K562 (cell line): ENCODE data around the gene PMVK. TPM values are rescaled to one million over a fixed set of nuclear protein-coding genes. Genes with fewer than 3 reads are reported as not detected.

Experiments
- BRD4 ChIP-seq: fragments of 200-600 bp; sonication (generic); IDR thresholded peaks from 2 replicates; pipeline ENCODE4 v1.6.1; 2017; ENCODE audit warnings: inconsistent platforms
- CHD1 ChIP-seq: fragments of 200-600 bp; sonication (generic); IDR thresholded peaks from one replicate; pipeline ENCODE4 v1.6.1; 2012; ENCODE audit warnings: mild to moderate bottlenecking, moderate library complexity, low read length, inconsistent platforms
- EP300 ChIP-seq: IDR thresholded peaks from 2 replicates; pipeline ENCODE4 v1.6.1; 2012; ENCODE audit warnings: low read length, improper control_type of control experiment
- FUS ChIP-seq: fragments of 200-400 bp; formaldehyde crosslinking; optimal IDR thresholded peaks from 2 replicates; pipeline ENCODE3; 2017; ENCODE audit warnings: low read depth, low read length
- HDGF ChIP-seq: fragments of 450-650 bp; IDR thresholded peaks from 2 replicates; pipeline ENCODE4 v1.6.1; 2016
- JUND ChIP-seq, 2 experiments: IDR thresholded peaks; 2 replicates in 1 of 2; 3 replicates in 1 of 2; pipeline ENCODE4 v1.6.1; 2011; ENCODE audit warnings: borderline replicate concordance in 2 of 2, low read depth in 2 of 2, low read length in 2 of 2, improper control_type of control experiment in 1 of 2, missing biosample characterization in 1 of 2, missing genetic modification characterization in 1 of 2, missing genetic modification reagents in 1 of 2
- L3MBTL2 ChIP-seq: fragments of 450-650 bp; IDR thresholded peaks from 2 replicates; pipeline ENCODE4 v1.6.1; 2016; ENCODE audit warnings: mild to moderate bottlenecking, moderate library complexity
- MECOM ChIP-seq: fragments of 250-450 bp; sonication (Bioruptor Pico); IDR thresholded peaks from 2 replicates; pipeline ENCODE4 v1.8.0; 2022; ENCODE audit warnings: inconsistent platforms
- MTA2 ChIP-seq: fragments of 450-650 bp; IDR thresholded peaks from 2 replicates; pipeline ENCODE4 v1.6.1; 2016; ENCODE audit warnings: low read depth
- PML ChIP-seq: IDR thresholded peaks from 2 replicates; pipeline ENCODE4 v1.6.1; 2012; ENCODE audit warnings: low read length, inconsistent platforms
- POLR2AphosphoS5 ChIP-seq: IDR thresholded peaks from 2 replicates; pipeline ENCODE4 v1.6.1; 2011; ENCODE audit warnings: mild to moderate bottlenecking, low read depth, low read length, moderate library complexity; ENCODE audit not compliant: control insufficient read depth, insufficient read depth
- RBM14 ChIP-seq: fragments of 200-400 bp; formaldehyde crosslinking; IDR thresholded peaks from 2 replicates; pipeline ENCODE4 v1.6.1; 2018; ENCODE audit warnings: low read depth, mild to moderate bottlenecking, low read length, moderate library complexity, borderline replicate concordance; ENCODE audit not compliant: insufficient read depth
- SMARCE1 ChIP-seq: fragments of 450-650 bp; IDR thresholded peaks from 2 replicates; pipeline ENCODE4 v1.7.1; 2016; ENCODE audit warnings: mild to moderate bottlenecking
- SUPT5H ChIP-seq: fragments of 450-650 bp; IDR thresholded peaks from 2 replicates; pipeline ENCODE4 v1.6.1; 2016
- TCF7 ChIP-seq: sonication (generic); IDR thresholded peaks from 2 replicates; pipeline ENCODE4 v1.6.1; 2016; ENCODE audit warnings: antibody characterized with exemption, borderline replicate concordance
- U2AF2 ChIP-seq: fragments of 200-400 bp; formaldehyde crosslinking; optimal IDR thresholded peaks from 2 replicates; pipeline ENCODE3; 2017; ENCODE audit warnings: low read depth, mild to moderate bottlenecking, low read length
- ZNF239 ChIP-seq: fragments of 250-450 bp; sonication (Bioruptor Pico); IDR thresholded peaks from 2 replicates; pipeline ENCODE4 v1.4.0; 2020; ENCODE audit warnings: mild to moderate bottlenecking
- ZNF766 ChIP-seq: fragments of 200-800 bp; sonication (Bioruptor generic); conservative IDR thresholded peaks from 2 replicates; pipeline ENCODE4 v1.6.1; 2016; ENCODE audit warnings: missing genetic modification characterization, missing compliant biosample characterization
- polyA plus RNA-seq, 8 experiments: library from polyadenylated mRNA; depleted of rRNA in 4 of 8; stranded (reverse) in 5 of 8; unstranded in 3 of 8; fragments of >200 nt; fragmentation: Nextera tagmentation in 2 of 8; fragmentation: Illumina TruSeq in 1 of 8; extraction: Ambion mirVana in 2 of 8; extraction: Trizol in 1 of 8; gene quantifications; 2 replicates each; pipeline versions ENCODE4 v1.2.1 to v1.2.3, GENCODE V29; 2011 to 2014; ENCODE audit warnings: inconsistent platforms in 1 of 8, missing spikeins in 1 of 8
- total RNA-seq, 7 experiments: library from RNA; depleted of rRNA in 6 of 7; stranded (reverse); fragments of >200 nt in 6 of 7; fragmentation: Illumina TruSeq in 2 of 7; extraction: Trizol in 2 of 7; gene quantifications; 2 replicates each; pipeline versions ENCODE4 v1.2.1 to v1.2.3, GENCODE V29; 2011 to 2021; ENCODE audit warnings: low replicate concordance in 1 of 7
- TF ChIP-seq, protein P1 (sequence below), 2 experiments: fragments of 450-650 bp in 1 of 2; sonication (generic) in 1 of 2; formaldehyde crosslinking in 1 of 2; IDR thresholded peaks; 2 replicates each; pipeline versions ENCODE4 v1.7.1 to v1.9.0; 2016 to 2022; ENCODE audit warnings: inconsistent platforms in 1 of 2, mild to moderate bottlenecking in 1 of 2, missing genetic modification reagents in 1 of 2

The PMVK gene
- total and polyA plus RNA-seq, 9 of the 15 experiments (the other 6 are each of a cell fraction or from before 2014, with no cell fraction given), result 1.1 to 15.3 (median 6.3) TPM

DNA sequence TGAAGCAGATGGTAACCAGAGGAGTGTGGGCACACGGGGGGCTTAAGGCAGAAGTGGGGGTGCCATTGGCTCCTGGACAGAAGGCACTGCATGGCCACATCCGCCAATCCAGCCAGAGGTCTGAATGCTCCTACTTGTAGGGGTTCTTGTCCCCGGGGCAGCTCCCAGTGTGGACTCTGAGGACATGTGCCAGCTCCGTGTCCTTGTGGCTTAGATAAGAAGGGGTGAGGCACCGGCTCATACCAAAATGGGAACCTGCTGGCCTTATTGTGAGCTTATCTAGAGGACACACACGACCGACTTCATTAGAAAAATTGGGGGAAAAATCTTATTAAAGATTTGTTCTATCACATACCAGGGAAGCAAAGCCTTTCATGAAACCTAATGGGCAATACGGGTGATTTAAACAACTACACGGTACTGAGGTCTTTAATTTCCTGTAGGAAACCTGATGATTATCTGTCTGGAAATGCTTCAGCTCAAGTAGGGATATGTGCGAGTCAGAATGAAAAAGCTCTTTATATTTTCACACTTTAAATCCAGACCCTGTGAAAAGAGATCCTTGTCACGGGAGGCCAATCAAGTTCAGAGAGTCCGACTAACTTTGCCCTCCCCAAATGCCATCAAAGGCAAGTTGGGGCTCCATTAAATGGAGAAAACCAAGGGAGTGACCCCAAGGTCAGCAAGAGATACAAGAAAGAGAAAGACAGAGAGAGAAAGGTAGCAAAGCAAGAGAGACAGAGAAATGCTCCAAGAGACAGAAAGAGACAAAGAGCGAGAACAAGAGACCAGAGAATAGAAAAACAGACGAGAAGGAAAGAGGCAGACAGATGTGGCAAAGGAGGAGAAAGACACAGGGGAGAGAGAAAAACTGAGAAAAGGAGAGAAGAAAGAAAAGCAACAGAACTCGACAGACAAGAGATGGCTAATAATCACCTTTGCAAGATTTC, 52.3 kb downstream of the PMVK start (continued):
- no peak for TF ChIP-seq SUPT5H
- peak; percentile 68; the same call in 1 of the 2 replicates for TF ChIP-seq L3MBTL2
- no peak for TF ChIP-seq FUS
- peak; percentile 57; the same call in 1 of the 2 replicates for TF ChIP-seq POLR2AphosphoS5
- peak; percentile 81; the same call in 1 of the 2 replicates for TF ChIP-seq SMARCE1
- TF ChIP-seq MECOM (CRISPR knock-in tag), result no peak
- TF ChIP-seq TCF7, result no peak
- peak; percentile 65; the same call in 1 of the 2 replicates for TF ChIP-seq PML
- no peak for TF ChIP-seq U2AF2
- TF ChIP-seq ZNF766 (CRISPR knock-in tag), result peak; percentile 60; the same call in 1 of the 2 replicates
- TF ChIP-seq ZNF239, result peak; percentile 65; the same call in 1 of the 2 replicates
- TF ChIP-seq MTA2, result peak; percentile 78
- TF ChIP-seq, protein P1, sequence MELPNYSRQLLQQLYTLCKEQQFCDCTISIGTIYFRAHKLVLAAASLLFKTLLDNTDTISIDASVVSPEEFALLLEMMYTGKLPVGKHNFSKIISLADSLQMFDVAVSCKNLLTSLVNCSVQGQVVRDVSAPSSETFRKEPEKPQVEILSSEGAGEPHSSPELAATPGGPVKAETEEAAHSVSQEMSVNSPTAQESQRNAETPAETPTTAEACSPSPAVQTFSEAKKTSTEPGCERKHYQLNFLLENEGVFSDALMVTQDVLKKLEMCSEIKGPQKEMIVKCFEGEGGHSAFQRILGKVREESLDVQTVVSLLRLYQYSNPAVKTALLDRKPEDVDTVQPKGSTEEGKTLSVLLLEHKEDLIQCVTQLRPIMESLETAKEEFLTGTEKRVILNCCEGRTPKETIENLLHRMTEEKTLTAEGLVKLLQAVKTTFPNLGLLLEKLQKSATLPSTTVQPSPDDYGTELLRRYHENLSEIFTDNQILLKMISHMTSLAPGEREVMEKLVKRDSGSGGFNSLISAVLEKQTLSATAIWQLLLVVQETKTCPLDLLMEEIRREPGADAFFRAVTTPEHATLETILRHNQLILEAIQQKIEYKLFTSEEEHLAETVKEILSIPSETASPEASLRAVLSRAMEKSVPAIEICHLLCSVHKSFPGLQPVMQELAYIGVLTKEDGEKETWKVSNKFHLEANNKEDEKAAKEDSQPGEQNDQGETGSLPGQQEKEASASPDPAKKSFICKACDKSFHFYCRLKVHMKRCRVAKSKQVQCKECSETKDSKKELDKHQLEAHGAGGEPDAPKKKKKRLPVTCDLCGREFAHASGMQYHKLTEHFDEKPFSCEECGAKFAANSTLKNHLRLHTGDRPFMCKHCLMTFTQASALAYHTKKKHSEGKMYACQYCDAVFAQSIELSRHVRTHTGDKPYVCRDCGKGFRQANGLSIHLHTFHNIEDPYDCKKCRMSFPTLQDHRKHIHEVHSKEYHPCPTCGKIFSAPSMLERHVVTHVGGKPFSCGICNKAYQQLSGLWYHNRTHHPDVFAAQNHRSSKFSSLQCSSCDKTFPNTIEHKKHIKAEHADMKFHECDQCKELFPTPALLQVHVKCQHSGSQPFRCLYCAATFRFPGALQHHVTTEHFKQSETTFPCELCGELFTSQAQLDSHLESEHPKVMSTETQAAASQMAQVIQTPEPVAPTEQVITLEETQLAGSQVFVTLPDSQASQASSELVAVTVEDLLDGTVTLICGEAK (IDR thresholded peaks at IDR 0.05), result 0 out of 2 replicates have a peak, but pooled peaks have one; percentile 23
- TF ChIP-seq, protein P1 (CRISPR knock-in tag; IDR thresholded peaks at IDR 0.05), result no peak
- TF ChIP-seq JUND (IDR thresholded peaks at IDR 0.05; ENCODE audit: borderline replicate concordance, low read depth, low read length), result peak; percentile 37; the same call in 1 of the 2 replicates
- peak; percentile 19; the same call in 1 of the 3 replicates for TF ChIP-seq JUND (tag; IDR thresholded peaks at IDR 0.05; ENCODE audit: borderline replicate concordance, low read depth, low read length)
- TF ChIP-seq HDGF, result 0 out of 2 replicates have a peak, but pooled peaks have one; percentile 43
- peak; percentile 70 for TF ChIP-seq EP300
- TF ChIP-seq BRD4, result no peak
- no peak for TF ChIP-seq RBM14
- TF ChIP-seq CHD1, result no peak
